HUES6 (cell line): ENCODE measurements around the gene ZMYND10.

Experiments
- H3K27ac ChIP-seq: 2 replicates; pipeline ENCODE4 v1.7.0; 2013; ENCODE audit warnings: low read depth, mild to moderate bottlenecking, low read length, inconsistent platforms
- H3K27me3 ChIP-seq: 2 replicates; pipeline ENCODE4 v1.6.1; 2013; ENCODE audit warnings: low read length; ENCODE audit not compliant: control insufficient read depth, insufficient read depth
- H3K36me3 ChIP-seq: 2 replicates; pipeline ENCODE4 v1.6.1; 2013; ENCODE audit warnings: low read length; ENCODE audit not compliant: control insufficient read depth, insufficient read depth
- H3K4me1 ChIP-seq: 2 replicates; pipeline ENCODE4 v1.6.1; 2013; ENCODE audit warnings: low read length; ENCODE audit not compliant: control insufficient read depth, insufficient read depth
- H3K4me3 ChIP-seq: 2 replicates; pipeline ENCODE4 v1.5.1; 2013; ENCODE audit warnings: low read depth, low read length
- H3K9ac ChIP-seq: one replicate; pipeline ENCODE4 v1.6.1; 2013; ENCODE audit warnings: mild to moderate bottlenecking, low read length
- H3K9me3 ChIP-seq: 2 replicates; pipeline ENCODE4 v1.6.1; 2013; ENCODE audit warnings: low read depth, low read length; ENCODE audit not compliant: control insufficient read depth, insufficient read depth

The ZMYND10 gene

GRCh38 chr3:50333744-50334328 lies 11.7 kb downstream of the ZMYND10 start:
- peaks cover 39% of the 10 kb centered on the region for H3K36me3 ChIP-seq
- H3K27me3 ChIP-seq, result peaks cover 5% of the 10 kb centered on the region
- H3K27ac ChIP-seq, result no peak overlapping the region
- no peak overlapping the region for H3K9ac ChIP-seq
- H3K4me1 ChIP-seq, result peaks cover 23% of the 10 kb centered on the region
- no peak overlapping the region for H3K4me3 ChIP-seq
- no peaks in the 10 kb centered on the region for H3K9me3 ChIP-seq

- no peak overlapping the region for H3K9ac ChIP-seq
- peaks cover 39% of the 10 kb centered on the region for H3K36me3 ChIP-seq
- peaks cover 14% of the 10 kb centered on the region for H3K4me1 ChIP-seq
- H3K27me3 ChIP-seq, result no peaks in the 10 kb centered on the region
- H3K9me3 ChIP-seq, result no peaks in the 10 kb centered on the region
- no peak overlapping the region for H3K27ac ChIP-seq
- no peak overlapping the region for H3K4me3 ChIP-seq
These were observed 14.1 kb downstream of the ZMYND10 start for GRCh38 chr3:50331364-50331907.

GRCh38 chr3:50330330-50330729 lies 15.2 kb downstream of the ZMYND10 start:
- Histone ChIP-seq H3K27me3 (no peaks in the 10 kb centered on the region), H3K4me3 (no peak overlapping the region), H3K9ac (no peak overlapping the region), H3K9me3 (no peaks in the 10 kb centered on the region), H3K36me3 (peaks cover 50% of the 10 kb centered on the region), H3K4me1 (peaks cover 7% of the 10 kb centered on the region; the same call in 1 of the 2 replicates), H3K27ac (no peak overlapping the region)

GRCh38 chr3:50327943-50328691 lies 17.4 kb downstream of the ZMYND10 start, which contains the start of gene TUSC2:
Gene TUSC2, minus strand, starts transcription at chr3:50328223. Its CDS starts 124 bp downstream, at chr3:50328099.
- Histone ChIP-seq H3K9me3 (no peaks in the 10 kb centered on the region), H3K27me3 (no peaks in the 10 kb centered on the region), H3K36me3 (peaks cover 44% of the 10 kb centered on the region), H3K9ac (peak within 1 kb of the TSS; percentile 77), H3K4me3 (peak within 1 kb of the TSS; percentile 84), H3K27ac (peak within 1 kb of the TSS; percentile 3; the same call in 1 of the 2 replicates), H3K4me1 (peaks cover 12% of the 10 kb centered on the region)

- Histone ChIP-seq H3K36me3 (peaks cover 40% of the 10 kb centered on the region), H3K9ac (peak overlapping the region; percentile 77), H3K27ac (no peak overlapping the region), H3K9me3 (no peaks in the 10 kb centered on the region), H3K27me3 (no peaks in the 10 kb centered on the region), H3K4me1 (peaks cover 20% of the 10 kb centered on the region), H3K4me3 (peak overlapping the region; percentile 84)
These were observed 18.4 kb downstream of the ZMYND10 start for GRCh38 chr3:50327129-50327528.

- no peak overlapping the region for H3K4me3 ChIP-seq
- H3K9me3 ChIP-seq, result no peaks in the 10 kb centered on the region
- no peak overlapping the region for H3K27ac ChIP-seq
- no peak overlapping the region for H3K9ac ChIP-seq
- no peaks in the 10 kb centered on the region for H3K27me3 ChIP-seq
- peaks cover 31% of the 10 kb centered on the region for H3K36me3 ChIP-seq
- H3K4me1 ChIP-seq, result peaks cover 20% of the 10 kb centered on the region
These were observed 19.4 kb downstream of the ZMYND10 start for GRCh38 chr3:50326182-50326541.

- Histone ChIP-seq H3K9me3 (no peaks in the 10 kb centered on the region), H3K9ac (no peak overlapping the region), H3K27me3 (no peaks in the 10 kb centered on the region), H3K27ac (no peak overlapping the region), H3K4me1 (peaks cover 20% of the 10 kb centered on the region), H3K36me3 (peaks cover 26% of the 10 kb centered on the region), H3K4me3 (no peak overlapping the region)
These were observed 19.9 kb downstream of the ZMYND10 start for GRCh38 chr3:50325497-50326181.

- H3K27ac ChIP-seq, result no peak overlapping the region
- no peaks in the 10 kb centered on the region for H3K27me3 ChIP-seq
- peaks cover 25% of the 10 kb centered on the region for H3K4me1 ChIP-seq
- no peaks in the 10 kb centered on the region for H3K9me3 ChIP-seq
- H3K36me3 ChIP-seq, result peaks cover 21% of the 10 kb centered on the region
- no peak overlapping the region for H3K4me3 ChIP-seq
- no peak overlapping the region for H3K9ac ChIP-seq
These were observed 20.4 kb downstream of the ZMYND10 start for GRCh38 chr3:50325113-50325480.

GRCh38 chr3:50324351-50325112 lies 21.0 kb downstream of the ZMYND10 start:
- Histone ChIP-seq H3K9me3 (no peaks in the 10 kb centered on the region), H3K36me3 (peaks cover 21% of the 10 kb centered on the region), H3K4me3 (no peak overlapping the region), H3K27me3 (no peaks in the 10 kb centered on the region), H3K9ac (no peak overlapping the region), H3K4me1 (peaks cover 31% of the 10 kb centered on the region), H3K27ac (no peak overlapping the region)

GRCh38 chr3:50323614-50324199 lies 21.8 kb downstream of the ZMYND10 start:
- no peak overlapping the region for H3K27ac ChIP-seq
- H3K27me3 ChIP-seq, result no peaks in the 10 kb centered on the region

More at GRCh38 chr3:50323614-50324199, 21.8 kb downstream of the ZMYND10 start:
- Histone ChIP-seq H3K4me3 (no peak overlapping the region), H3K36me3 (peaks cover 26% of the 10 kb centered on the region), H3K9me3 (no peaks in the 10 kb centered on the region), H3K9ac (no peak overlapping the region), H3K4me1 (peaks cover 32% of the 10 kb centered on the region)
